B cell (primary cell): ENCODE data around the gene XRCC4. TPM values are rescaled to one million over a fixed set of nuclear protein-coding genes. Genes with fewer than 3 reads are reported as not detected.

ENCODE experiments used
- ATAC-seq: fragments of 200-7000 bp; cut with Tn5 transposase; one replicate; pipeline ENCODE4 v1.10.0; 2021; ENCODE audit warnings: low read depth, mild to moderate bottlenecking, moderate number of reproducible peaks, moderate library complexity
- CTCF ChIA-PET: fragments of 350-600 bp; sonication (Branson Sonifier 250); formaldehyde crosslinking; loops from one replicate; lab custom pipeline; 2021; ENCODE audit warnings: antibody characterized with exemption, inconsistent platforms; lab: Charles Lee
- POLR2A ChIA-PET: fragments of 350-600 bp; sonication (Branson Sonifier 250); formaldehyde crosslinking; loops from one replicate; lab custom pipeline; 2021; ENCODE audit warnings: antibody characterized with exemption; lab: Charles Lee
- DNase-seq: peaks from one replicate; pipeline ENCODE4 v3.0.0; 2013
- H2AFZ ChIP-seq: 2 replicates; pipeline ENCODE4 v1.6.1; 2012; ENCODE audit warnings: mild to moderate bottlenecking, low read depth, low read length; ENCODE audit not compliant: insufficient read depth, poor library complexity, severe bottlenecking
- H3K27ac ChIP-seq, 2 donors: 1 replicate in 1 of 2; 2 replicates in 1 of 2; pipeline ENCODE4 v1.5.1; 2012 to 2013; ENCODE audit warnings: low read length in 2 of 2, mild to moderate bottlenecking in 2 of 2, moderate library complexity in 1 of 2
- H3K27me3 ChIP-seq, 4 experiments: fragments of 200-600 bp in 1 of 4; sonication (generic) in 1 of 4; replicated peaks in 1 of 4; 1 replicate in 2 of 4; 2 replicates in 2 of 4; pipeline versions ENCODE4 v1.6.1 to v1.7.0; 2013 to 2016; ENCODE audit warnings: low read length in 3 of 4, mild to moderate bottlenecking in 2 of 4, mixed read lengths in 1 of 4, moderate library complexity in 1 of 4; ENCODE audit not compliant: insufficient read depth in 4 of 4, control insufficient read depth in 3 of 4; ENCODE audit errors: control extremely low read depth in 1 of 4
- H3K36me3 ChIP-seq, 2 experiments: replicated peaks in 1 of 2; 1 replicate in 1 of 2; 2 replicates in 1 of 2; pipeline versions ENCODE4 v1.6.1 to v1.7.1; 2013; ENCODE audit warnings: low read length in 1 of 2; ENCODE audit not compliant: insufficient read depth in 2 of 2, control insufficient read depth in 1 of 2; ENCODE audit errors: control extremely low read depth in 1 of 2, extremely low read depth in 1 of 2
- H3K4me1 ChIP-seq, 2 donors: fragments of 200-600 bp in 1 of 2; sonication (generic) in 1 of 2; 1 replicate in 1 of 2; 2 replicates in 1 of 2; pipeline versions ENCODE4 v1.5.1 to v1.6.1; 2013 to 2017; ENCODE audit warnings: low read length in 2 of 2; ENCODE audit not compliant: control insufficient read depth in 2 of 2, insufficient read depth in 2 of 2
- H3K4me2 ChIP-seq: replicated peaks from 2 replicates; pipeline ENCODE3; 2012; ENCODE audit warnings: mild to moderate bottlenecking, low read depth, low read length; ENCODE audit not compliant: poor library complexity, severe bottlenecking
- H3K4me3 ChIP-seq, 5 experiments: fragments of 200-600 bp in 1 of 5; sonication (generic) in 1 of 5; 1 replicate in 3 of 5; 2 replicates in 2 of 5; pipeline versions ENCODE4 v1.5.1 to v1.7.0; 2011 to 2016; ENCODE audit warnings: low read length in 4 of 5, mild to moderate bottlenecking in 4 of 5, low read depth in 2 of 5, control low read depth in 1 of 5, moderate library complexity in 1 of 5; ENCODE audit not compliant: insufficient read depth in 1 of 5; ENCODE audit errors: control extremely low read depth in 1 of 5, extremely low read depth in 1 of 5
- H3K79me2 ChIP-seq: fragments of 200-600 bp; sonication (generic); one replicate; pipeline ENCODE4 v1.6.0; 2016; ENCODE audit warnings: low read length; ENCODE audit not compliant: control insufficient read depth, insufficient read depth
- H3K9ac ChIP-seq: fragments of 200-600 bp; sonication (generic); 2 replicates; pipeline ENCODE4 v1.6.1; 2017; ENCODE audit warnings: mild to moderate bottlenecking, low read length, moderate library complexity
- H3K9me3 ChIP-seq, 3 donors: one replicate each; pipeline versions ENCODE4 v1.6.1 to v1.7.1; 2013; ENCODE audit warnings: low read length in 2 of 3; ENCODE audit not compliant: control insufficient read depth in 2 of 3, insufficient read depth in 1 of 3; ENCODE audit errors: control extremely low read depth in 1 of 3
- H4K20me1 ChIP-seq: 2 replicates; pipeline ENCODE4 v1.6.0; 2012; ENCODE audit warnings: mild to moderate bottlenecking, low read length; ENCODE audit not compliant: insufficient read depth, control insufficient read depth, poor library complexity, severe bottlenecking
- H3K27ac Mint-ChIP-seq: one replicate; pipeline ENCODE4 v1.8.0; 2021; ENCODE audit warnings: mixed read lengths
- H3K27me3 Mint-ChIP-seq: one replicate; pipeline ENCODE4 v1.8.0; 2021; ENCODE audit warnings: mixed read lengths
- H3K4me1 Mint-ChIP-seq: one replicate; pipeline ENCODE4 v1.8.0; 2021; ENCODE audit warnings: mixed read lengths
- H3K4me3 Mint-ChIP-seq: one replicate; pipeline ENCODE4 v1.8.0; 2021; ENCODE audit warnings: mixed read lengths
- H3K9me3 Mint-ChIP-seq: one replicate; pipeline ENCODE4 v1.8.0; 2022; ENCODE audit warnings: mixed read lengths; ENCODE audit not compliant: insufficient read depth
- CTCF ChIP-seq: fragments of 200-600 bp; IDR thresholded peaks from one replicate; pipeline ENCODE4 v1.8.0; 2022; ENCODE audit warnings: antibody characterized with exemption, mild to moderate bottlenecking
- EZH2 ChIP-seq: IDR thresholded peaks from 2 replicates; pipeline ENCODE4 v1.6.1; 2012; ENCODE audit warnings: borderline replicate concordance, low read depth, mild to moderate bottlenecking, moderate library complexity, low read length; ENCODE audit not compliant: insufficient read depth, poor library complexity, severe bottlenecking
- WGBS: methylation state at CpG from one replicate; pipeline ENCODE4 v1.1.5; 2013; ENCODE audit warnings: missing lambda C conversion rate; ENCODE audit not compliant: insufficient coverage; 5-methylcytosine and 5-hydroxymethylcytosine counted together
- intact Hi-C: fragments of 100-400 bp; cut with micrococcal nuclease; formaldehyde crosslinking; loops from one replicate; pipeline ENCODE4 v1.10.0; 2022
- polyA plus RNA-seq: library from polyadenylated mRNA; depleted of rRNA; stranded (reverse); fragments of >200 nt; gene quantifications from 2 replicates; pipeline ENCODE4 v1.2.3, GENCODE V29; 2012
- total RNA-seq, 2 donors: library from RNA; stranded (reverse); fragments of 120-200 nt in 1 of 2; gene quantifications; 1 replicate in 1 of 2; 2 replicates in 1 of 2; pipeline versions ENCODE4 v1.2.3 to v1.2.4, GENCODE V29; 2013 to 2022

XRCC4 gene
- total and polyA plus RNA-seq, 2 donors (not counting 1 experiment from before 2014, with no cell fraction given), result 1.3 to 7.7 TPM

GRCh38 chr5:83204651-83205050 is 127.3 kb downstream of the XRCC4 start:
- Histone ChIP-seq H3K36me3 (no peaks in the 10 kb centered on the region), H3K27ac (no peak overlapping the region), H3K9ac (no peak overlapping the region), H3K4me2 (no peak overlapping the region), H3K9me3 (no peaks in the 10 kb centered on the region), H4K20me1 (no peaks in the 10 kb centered on the region), H3K4me1 (no peaks in the 10 kb centered on the region), H3K79me2 (no peaks in the 10 kb centered on the region), H2AFZ (no peak overlapping the region), H3K4me3 (no peak overlapping the region), H3K27me3 (no peaks in the 10 kb centered on the region)
- TF ChIP-seq CTCF (no peak), EZH2 (no peak)
- no peaks in the 10 kb centered on the region for H3K9me3 Mint-ChIP-seq
- no peak overlapping the region for H3K27ac Mint-ChIP-seq
- DNase-seq (no peak), ATAC-seq (no peak)
- POLR2A ChIA-PET, result no interaction called here
- no peaks in the 10 kb centered on the region for H3K27me3 Mint-ChIP-seq
- CTCF ChIA-PET, result no interaction called here
- H3K4me3 Mint-ChIP-seq, result no peak overlapping the region
- no peaks in the 10 kb centered on the region for H3K4me1 Mint-ChIP-seq
- intact Hi-C loops, result no loop called here
- no CpG with 5 or more reads among the region's 1 CpG for WGBS

GRCh38 chr5:83209963-83210362 is 132.6 kb downstream of the XRCC4 start:
- no peak overlapping the region for H3K27ac ChIP-seq
- H3K36me3 ChIP-seq, result no peaks in the 10 kb centered on the region
- Mint-ChIP-seq H3K9me3 (no peaks in the 10 kb centered on the region), H3K4me3 (no peak overlapping the region), H3K27me3 (no peaks in the 10 kb centered on the region), H3K27ac (no peak overlapping the region), H3K4me1 (no peaks in the 10 kb centered on the region)
- intact Hi-C loops, result no loop called here
- DNase-seq (no peak), ATAC-seq (no peak)
- H3K9ac ChIP-seq, result no peak overlapping the region
- H3K79me2 ChIP-seq, result no peaks in the 10 kb centered on the region
- TF ChIP-seq CTCF, result no peak
- TF ChIP-seq EZH2, result no peak
- H3K4me2 ChIP-seq, result no peak overlapping the region
- ChIA-PET CTCF (no interaction called here), POLR2A (no interaction called here)
- H4K20me1 ChIP-seq, result no peaks in the 10 kb centered on the region
- no peaks in the 10 kb centered on the region for H3K4me1 ChIP-seq
- H2AFZ ChIP-seq, result no peak overlapping the region
- no peak overlapping the region for H3K4me3 ChIP-seq
- H3K27me3 ChIP-seq, result no peaks in the 10 kb centered on the region
- no peaks in the 10 kb centered on the region for H3K9me3 ChIP-seq
